ENCODE data around the gene PGBD5.

The PGBD5 gene

DNA sequence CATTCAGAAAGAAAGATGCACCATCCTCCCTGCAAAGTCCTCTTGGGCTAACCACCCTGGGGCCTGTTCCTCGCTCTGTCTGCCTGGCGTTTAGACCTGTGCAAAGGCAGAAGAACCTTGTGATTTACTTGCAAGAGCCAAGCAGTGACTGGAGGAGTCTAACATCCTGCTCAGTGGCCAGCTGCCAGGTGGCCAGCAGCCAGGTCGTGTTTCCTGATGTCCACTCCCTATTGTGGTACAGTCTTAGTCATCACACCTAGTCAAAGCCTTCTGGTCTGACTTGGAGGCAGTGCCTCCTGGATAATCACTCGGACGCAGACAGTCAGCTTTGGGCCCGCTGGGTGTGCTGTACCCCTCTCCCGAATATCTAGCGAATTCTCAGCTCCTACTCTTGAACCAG lies 118.1 kb downstream of the PGBD5 start:
- H3K4me3 ChIP-seq (replicated peaks; ENCODE audit: low read depth, low read length): no peak overlapping the region
- DNase-seq (ENCODE audit: low read depth): peak; percentile 98
- TF ChIP-seq, protein P1, sequence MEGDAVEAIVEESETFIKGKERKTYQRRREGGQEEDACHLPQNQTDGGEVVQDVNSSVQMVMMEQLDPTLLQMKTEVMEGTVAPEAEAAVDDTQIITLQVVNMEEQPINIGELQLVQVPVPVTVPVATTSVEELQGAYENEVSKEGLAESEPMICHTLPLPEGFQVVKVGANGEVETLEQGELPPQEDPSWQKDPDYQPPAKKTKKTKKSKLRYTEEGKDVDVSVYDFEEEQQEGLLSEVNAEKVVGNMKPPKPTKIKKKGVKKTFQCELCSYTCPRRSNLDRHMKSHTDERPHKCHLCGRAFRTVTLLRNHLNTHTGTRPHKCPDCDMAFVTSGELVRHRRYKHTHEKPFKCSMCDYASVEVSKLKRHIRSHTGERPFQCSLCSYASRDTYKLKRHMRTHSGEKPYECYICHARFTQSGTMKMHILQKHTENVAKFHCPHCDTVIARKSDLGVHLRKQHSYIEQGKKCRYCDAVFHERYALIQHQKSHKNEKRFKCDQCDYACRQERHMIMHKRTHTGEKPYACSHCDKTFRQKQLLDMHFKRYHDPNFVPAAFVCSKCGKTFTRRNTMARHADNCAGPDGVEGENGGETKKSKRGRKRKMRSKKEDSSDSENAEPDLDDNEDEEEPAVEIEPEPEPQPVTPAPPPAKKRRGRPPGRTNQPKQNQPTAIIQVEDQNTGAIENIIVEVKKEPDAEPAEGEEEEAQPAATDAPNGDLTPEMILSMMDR (IDR thresholded peaks at IDR 0.05; ENCODE audit: low read length, missing control alignments): no peak

DNA sequence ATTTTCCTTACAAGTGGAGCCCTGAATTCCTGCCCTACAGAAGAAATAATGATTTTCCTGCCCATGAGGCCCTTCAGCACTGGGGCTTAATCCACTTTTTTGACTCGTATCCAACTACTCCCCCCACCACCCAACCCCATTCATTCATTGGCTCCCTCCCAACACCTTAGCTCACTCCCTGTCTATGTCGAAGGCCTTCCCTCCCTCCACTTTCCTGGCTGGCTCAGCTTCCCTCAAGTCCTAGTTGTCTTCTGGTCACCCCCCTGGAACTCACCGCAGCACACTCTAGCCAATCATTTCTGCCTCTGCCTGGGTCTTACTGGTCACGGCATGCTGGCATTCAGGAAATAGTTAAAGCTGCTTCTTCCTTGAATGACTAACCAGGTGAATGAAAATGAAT lies 118.9 kb downstream of the PGBD5 start:
- no peak overlapping the region for H3K4me3 ChIP-seq (replicated peaks; ENCODE audit: low read depth, low read length)
- DNase-seq (ENCODE audit: low read depth): peak; percentile 69
- TF ChIP-seq, protein P1 (IDR thresholded peaks at IDR 0.05; ENCODE audit: low read length, missing control alignments): no peak

DNA sequence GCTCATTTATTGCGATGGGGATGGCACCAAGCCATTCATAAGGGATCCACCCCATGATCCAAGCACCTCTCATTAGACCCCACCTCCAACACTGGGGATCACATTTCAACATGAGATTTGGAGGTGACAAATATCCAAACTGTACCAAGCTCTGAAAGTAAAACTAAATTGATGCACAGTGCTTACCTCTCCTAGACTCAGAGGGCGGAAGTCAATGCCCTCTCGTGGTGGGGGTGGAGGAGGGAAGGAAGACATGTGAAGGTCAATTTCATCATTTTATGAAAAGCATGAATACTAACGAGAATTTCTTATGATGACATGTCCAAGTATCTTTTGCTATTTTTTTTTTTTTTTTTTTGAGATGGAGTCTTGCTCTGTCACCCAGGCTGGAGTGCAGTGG lies 120.0 kb downstream of the PGBD5 start:
- no peak for DNase-seq (ENCODE audit: low read depth)
- TF ChIP-seq, protein P1 (IDR thresholded peaks at IDR 0.05; ENCODE audit: low read length, missing control alignments): no peak
- H3K4me3 ChIP-seq (replicated peaks; ENCODE audit: low read depth, low read length): no peak overlapping the region

DNA sequence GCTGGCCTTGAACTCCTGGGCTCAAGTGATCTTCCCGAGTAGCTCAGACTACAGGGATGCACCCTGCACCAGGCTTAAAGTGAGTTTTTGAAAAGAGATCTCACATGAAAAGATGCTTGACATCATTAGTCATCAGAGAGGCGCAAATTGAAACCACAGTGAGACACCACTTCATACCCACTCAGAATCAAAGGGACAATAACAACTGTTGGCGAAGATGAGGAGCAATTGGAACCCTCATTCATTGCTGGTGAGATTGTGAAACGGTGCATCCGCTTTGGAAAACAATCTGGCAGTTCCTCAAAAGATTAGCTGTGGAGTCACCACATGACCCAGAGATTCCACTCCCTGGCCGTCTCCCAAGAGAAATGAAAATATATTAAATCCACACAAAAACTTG lies 122.3 kb downstream of the PGBD5 start:
- TF ChIP-seq, protein P1 (IDR thresholded peaks at IDR 0.05; ENCODE audit: low read length, missing control alignments): no peak
- DNase-seq (ENCODE audit: low read depth): peak; percentile 81
- no peak overlapping the region for H3K4me3 ChIP-seq (replicated peaks; ENCODE audit: low read depth, low read length)

DNA sequence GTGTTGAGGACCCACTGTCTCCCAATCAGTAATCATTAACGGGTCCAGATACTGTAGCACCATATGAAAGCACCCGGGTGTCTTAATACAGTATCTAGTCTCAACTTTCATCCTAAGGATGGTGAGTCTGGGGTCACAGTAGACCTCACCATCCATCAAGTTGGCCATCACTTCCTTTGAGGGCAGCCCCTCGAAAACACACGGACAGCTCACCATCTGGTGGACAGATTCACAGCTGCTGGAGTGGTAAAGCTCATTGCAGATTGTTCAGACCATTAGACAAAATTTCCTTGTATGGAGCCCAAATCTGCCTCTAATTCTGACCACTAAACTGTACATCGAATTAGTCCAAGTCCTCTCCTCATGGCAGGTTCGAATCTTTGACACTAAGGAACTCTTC lies 123.1 kb downstream of the PGBD5 start:
- TF ChIP-seq, protein P1 (IDR thresholded peaks at IDR 0.05; ENCODE audit: low read length, missing control alignments): no peak
- no peak for DNase-seq (ENCODE audit: low read depth)
- H3K4me3 ChIP-seq (replicated peaks; ENCODE audit: low read depth, low read length): no peak overlapping the region

DNA sequence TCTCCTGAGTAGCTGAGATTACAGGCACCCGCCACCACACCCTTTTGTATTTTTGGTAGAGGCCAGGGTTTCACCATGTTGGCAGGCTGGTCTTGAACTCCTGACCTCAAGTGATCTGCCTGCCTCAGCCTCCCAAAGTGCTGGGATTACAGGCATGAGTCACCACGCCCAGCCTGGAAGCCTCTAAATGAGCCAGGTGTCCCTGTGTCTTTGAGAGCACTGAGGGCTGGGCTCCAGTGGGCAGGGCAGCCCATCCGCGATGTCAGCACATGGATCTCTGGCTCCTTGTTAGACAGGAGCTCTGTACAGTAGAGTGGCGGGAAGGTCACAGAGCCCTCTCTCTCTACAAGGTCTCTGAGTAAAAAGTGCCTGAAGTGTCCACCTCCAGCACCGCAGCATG lies 124.3 kb downstream of the PGBD5 start:
- DNase-seq (ENCODE audit: low read depth): no peak
- H3K4me3 ChIP-seq (replicated peaks; ENCODE audit: low read depth, low read length): no peak overlapping the region
- TF ChIP-seq, protein P1 (IDR thresholded peaks at IDR 0.05; ENCODE audit: low read length, missing control alignments): no peak

DNA sequence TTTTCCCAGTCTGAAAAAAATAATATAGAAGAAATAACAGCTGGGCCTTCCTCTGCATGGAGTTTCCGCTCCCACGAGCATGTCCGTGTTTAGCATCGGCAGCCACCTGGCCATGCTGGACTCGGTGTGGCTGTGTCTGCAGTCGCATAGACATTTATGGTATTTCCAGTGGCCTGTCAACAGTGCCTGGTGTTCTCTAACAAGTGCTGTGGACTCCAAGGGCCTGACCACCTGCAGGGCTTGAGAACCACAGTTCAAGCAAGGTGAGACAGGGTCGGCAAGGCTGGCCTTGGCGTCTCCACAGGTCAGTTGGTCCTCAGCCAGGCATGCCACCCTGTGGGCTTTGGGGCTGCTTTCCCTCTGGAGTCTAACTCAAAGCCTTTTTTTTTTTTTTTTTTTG lies 124.8 kb downstream of the PGBD5 start:
- DNase-seq (ENCODE audit: low read depth): no peak
- H3K4me3 ChIP-seq (replicated peaks; ENCODE audit: low read depth, low read length): no peak overlapping the region
- TF ChIP-seq, protein P1 (IDR thresholded peaks at IDR 0.05; ENCODE audit: low read length, missing control alignments): no peak

Data from fibroblast of pulmonary artery (primary cell).